Measurements from ENCODE around the gene SLC12A9.
"Not testable (repeated sequence)": the region's sequence is repeated elsewhere in the genome, so short reads cannot be mapped to it uniquely, and the experiment has no call there.

The SLC12A9 gene

DNA sequence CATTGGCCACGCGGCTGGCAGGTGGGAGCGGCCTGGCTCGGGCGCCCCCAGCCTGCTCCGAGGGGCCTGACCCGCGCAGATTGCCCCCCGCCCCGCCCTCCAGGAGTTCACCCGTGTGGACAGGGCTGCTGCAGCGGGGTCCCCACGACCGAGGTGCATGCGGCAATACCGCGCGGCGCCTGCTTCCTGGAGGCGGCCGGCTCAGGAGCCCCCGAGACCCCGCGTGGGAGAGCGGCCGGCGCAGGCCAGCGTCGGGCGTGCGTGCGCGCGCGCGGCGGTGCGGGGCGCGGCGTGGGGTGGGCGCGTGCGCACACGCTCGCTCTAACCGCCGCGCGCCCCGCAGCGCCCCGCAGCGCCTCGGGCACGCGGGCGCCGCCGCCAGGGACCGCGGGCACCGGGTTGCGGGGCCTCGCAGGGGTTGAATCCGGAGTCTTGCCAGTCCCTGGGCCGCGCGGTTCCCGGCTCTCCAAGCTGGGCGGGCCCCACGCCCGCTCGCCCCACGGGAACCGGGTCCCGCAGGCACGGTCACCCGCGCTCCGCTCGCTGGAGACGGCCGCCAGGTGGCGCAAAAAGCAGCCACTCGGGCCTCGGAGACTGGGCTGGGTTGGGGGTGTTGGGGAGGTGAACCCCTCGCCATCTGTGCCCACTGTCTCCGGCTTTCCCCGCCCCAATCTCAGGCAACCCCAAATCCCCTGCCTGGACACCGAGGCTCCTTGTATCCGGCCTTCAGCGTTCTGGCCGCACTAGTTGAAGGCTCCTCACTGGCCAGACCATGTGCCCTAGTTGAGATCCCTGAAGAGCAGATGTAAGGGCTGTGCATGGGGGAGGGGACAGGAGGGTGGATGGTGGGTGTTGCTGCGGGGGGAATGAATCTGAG lies 44.5 kb downstream of the SLC12A9 start:
- no peak for DNase-seq (ENCODE audit: low read depth)

DNA sequence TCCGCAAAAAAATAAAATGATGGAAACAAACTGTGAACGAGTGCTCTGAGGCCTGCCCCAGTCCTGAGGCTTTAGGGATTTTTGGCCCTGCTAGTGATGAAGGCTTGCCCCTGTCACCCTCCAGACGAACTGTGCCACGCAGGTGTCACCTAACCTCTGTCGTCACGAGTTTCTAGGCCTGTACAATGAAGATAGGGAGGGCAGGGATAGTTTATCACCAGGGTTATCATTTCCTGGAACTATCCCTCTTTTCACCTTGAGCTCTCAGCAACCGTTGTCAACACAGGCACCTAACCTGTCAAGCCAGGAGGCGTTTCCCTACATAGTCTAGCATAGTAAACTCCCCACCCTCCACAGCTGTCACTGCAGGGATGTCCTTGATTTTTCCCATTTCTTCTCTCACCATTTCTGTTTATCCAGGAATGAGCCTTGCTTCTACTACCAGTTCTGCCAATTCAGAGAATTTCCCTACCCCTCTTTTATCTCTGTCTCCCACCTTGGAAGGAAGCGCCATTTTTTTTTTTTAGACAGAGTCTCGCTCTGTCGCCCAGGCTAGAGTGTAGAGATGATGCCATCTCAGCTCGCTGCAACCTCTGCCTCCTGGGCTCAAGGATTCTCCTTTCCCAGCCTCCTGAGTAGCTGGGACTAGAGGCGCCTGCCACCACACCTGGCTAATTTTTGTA lies 45.4 kb downstream of the SLC12A9 start:
- no peak for DNase-seq (ENCODE audit: low read depth)

DNA sequence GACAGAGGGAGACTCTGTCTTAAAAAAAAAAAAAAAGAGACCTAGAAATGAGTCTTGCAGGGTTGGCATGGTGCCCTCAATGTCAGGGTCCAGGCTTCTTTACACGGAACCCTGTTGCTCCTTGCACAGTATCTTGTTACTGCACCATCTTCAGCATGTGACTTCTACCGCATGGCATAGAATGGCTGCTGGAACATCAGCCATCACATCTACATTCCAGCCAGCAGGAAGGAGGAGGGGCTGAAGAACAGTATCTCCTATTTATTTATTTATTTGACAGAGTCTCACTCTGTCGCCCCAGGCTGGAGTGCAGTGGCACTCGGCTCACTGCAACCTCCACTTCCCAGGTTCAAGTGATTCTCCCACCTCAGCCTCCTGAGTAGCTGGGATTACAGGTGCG lies 46.9 kb downstream of the SLC12A9 start:
- no peak for DNase-seq (ENCODE audit: low read depth)

DNA sequence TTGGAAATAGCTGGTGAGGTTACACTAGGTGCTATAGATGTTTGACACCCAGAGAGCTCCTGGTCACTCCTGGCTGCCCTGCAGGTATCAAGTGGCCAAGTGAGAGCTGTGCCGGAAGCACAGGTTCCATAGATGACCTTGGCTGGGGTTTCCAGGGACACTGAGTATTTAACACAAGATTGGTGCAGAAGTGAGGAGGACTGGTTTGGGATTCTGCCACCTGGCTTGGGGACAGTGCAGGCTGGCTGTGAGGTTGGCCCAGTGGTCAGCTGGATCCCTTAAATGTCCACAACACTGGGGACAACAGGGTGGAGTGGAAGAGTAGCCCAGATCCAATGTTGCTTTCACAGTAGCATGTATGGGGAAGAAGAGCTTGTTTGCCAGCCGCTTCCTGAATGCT lies 48.5 kb downstream of the SLC12A9 start:
- no peak for DNase-seq (ENCODE audit: low read depth)

DNA sequence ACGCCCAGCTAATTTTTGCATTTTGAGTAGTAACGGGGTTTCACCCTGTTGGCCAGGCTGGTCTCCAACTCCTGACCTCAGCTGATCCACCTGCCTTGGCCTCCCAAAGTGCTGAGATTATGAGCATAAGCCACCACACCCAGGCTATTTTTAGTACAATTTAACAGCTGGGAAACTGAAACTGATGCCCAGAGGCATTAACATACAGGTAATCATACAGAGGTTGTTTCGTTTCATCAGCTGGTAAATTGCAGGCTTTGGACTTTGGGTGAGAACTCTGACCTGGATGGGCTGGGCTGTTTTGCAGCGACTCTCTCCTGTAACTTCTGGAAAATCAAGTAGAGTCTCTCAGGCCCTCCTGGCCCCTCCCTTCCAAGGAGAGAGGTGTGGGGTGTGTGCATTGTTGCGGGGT lies 49.4 kb downstream of the SLC12A9 start:
- no peak for DNase-seq (ENCODE audit: low read depth)

DNA sequence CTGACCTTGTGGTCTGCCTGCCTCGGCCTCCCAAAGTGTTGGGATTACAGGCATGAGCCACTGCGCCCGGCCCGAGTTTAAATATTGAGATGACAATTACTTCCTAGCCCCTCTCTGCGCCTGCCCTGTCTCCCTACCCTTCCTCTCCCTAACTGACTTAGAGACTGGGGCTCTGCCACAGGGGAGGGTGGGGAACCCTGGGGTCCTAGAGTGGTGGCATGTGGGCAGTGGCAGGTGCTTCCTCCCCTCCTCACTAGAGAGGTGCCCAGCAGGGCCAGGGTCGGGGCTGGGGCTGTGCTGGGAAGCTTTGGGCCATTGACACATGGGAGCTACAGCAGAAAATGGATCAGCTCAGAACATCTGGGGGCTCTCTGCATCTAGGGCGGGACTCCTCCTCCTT lies 50.1 kb downstream of the SLC12A9 start:
- DNase-seq (ENCODE audit: low read depth), result no peak

DNA sequence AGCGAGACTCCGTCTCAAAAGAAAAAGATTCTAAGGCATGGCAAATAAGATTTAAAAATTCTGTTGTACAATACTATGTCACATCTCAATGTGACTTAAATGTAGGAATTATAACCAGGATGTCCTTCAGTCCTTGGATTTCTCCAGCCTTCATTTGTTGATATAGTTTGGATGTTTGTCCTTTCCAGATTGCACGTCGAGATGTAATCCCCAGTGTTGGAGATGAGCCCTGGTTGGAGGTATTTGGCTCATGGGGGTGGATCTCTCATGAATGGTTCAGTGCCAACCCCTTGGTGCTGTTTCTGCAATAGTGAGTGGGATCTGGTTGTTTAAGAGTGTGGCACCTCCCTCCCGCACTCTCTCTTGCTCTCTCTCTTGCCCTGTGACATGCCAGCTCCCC lies 56.0 kb downstream of the SLC12A9 start:
- no peak for DNase-seq (ENCODE audit: low read depth)

DNA sequence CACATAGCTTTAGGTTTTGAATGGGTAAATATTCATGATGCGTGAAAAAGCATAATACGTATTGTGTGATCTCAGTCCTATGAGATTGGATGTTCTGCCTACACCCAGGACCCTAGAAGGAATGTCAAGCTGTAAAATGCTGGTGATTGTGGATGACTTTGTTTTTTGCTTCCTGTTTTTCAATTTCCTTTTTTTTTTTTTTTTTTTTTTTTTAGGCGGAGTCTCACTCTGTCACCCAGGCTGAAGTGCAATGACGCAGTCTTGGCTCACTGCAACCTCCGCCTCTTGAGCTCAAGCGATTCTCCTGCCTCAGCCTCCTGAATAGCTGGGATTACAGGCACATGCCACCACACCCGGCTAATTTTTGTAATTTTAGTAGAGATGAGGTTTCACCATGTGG lies 57.9 kb downstream of the SLC12A9 start:
- DNase-seq (ENCODE audit: low read depth), result not testable (repeated sequence)

DNA sequence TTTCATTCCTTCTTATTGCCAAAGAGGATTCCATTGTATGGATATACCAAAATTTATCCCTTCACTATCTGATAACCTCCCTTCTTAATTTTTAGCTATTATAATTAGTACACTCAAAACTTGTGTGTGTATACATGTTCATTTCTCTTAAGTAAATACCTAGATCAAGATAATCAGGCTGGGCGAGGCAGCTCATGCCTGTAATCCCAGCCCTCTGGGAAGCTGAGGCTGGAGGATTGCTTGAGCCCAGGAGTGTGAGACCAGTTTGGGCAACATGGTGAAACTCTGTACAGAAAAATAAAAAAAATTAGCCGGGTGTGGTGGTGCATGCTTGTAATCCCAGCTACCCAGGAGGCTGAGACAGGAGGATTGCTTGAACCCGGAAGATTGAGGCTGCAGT lies 59.0 kb downstream of the SLC12A9 start:
- DNase-seq (ENCODE audit: low read depth), result no peak

DNA sequence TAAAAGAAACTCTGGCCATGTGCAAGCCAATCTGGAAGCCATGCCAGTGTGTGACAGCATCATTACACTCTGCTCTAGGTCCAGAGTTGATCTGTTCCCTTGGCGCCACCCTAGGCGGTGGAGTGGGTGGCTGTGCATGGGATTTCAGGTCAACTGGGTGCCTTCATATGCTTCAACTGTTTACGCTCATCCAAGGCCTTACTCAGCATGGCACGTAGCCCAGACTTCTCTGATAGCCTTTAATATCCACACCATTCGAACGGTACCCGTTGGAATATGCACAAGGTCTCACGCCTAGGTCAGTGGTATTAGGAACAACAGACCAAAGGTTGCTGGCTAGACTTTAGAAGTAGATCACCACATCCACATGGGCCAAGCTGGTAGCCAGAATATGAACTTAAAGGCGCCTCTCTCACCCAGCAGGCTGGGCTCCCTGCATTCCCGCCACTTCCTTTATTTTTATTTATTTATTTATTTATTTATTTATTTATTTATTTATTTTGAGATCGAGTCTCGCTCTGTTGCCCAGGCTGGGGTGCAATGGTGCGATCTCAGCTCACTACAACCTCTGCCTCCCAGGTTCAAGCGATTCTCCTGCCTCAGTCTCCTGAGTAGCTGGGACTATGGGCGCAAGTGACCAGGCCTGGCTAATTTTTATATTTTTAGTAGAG lies 61.8 kb downstream of the SLC12A9 start:
- DNase-seq (ENCODE audit: low read depth), result no peak

DNA sequence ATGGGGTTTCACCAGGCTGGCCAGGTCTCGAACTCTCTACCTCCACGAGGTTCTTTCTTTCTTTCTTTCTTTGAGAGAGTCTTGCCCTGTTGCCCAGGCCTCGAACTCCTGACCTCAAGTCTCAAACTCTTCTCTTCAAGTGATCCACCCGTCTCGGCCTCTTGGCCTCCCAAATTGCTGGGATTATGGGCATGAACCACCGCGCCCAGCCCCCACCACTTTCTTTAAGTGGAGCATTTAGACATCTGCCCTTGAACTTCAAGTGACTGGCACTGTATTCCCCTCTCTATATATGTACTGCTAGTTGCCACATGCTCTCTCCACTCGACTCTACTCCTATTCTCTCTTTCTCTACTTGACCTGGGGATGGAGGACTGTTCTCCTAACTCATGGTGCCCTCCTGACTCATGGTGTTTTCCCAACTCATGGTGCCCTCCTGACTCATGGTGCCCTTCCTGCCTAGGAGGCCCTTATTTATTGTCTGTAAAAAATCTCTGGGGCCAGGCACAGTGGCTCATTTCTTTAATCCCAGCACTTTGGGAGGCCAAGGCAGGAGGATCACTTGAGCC lies 62.5 kb downstream of the SLC12A9 start:
- no peak for DNase-seq (ENCODE audit: low read depth)
